K562 (cell line): ENCODE results near the gene GCK. TPM values are rescaled to one million over a fixed set of nuclear protein-coding genes. Genes with fewer than 3 reads are reported as not detected.

ENCODE experiments used
- ATAC-seq: fragments of 200-7000 bp; cut with Tn5 transposase; 3 replicates; pipeline ENCODE4 v1.9.1; 2020; ENCODE audit warnings: moderate library complexity
- BruUV-seq: library from RNA; stranded (reverse); fragments of 400-500 nt; replicated peaks from 2 replicates; lab custom pipeline; 2021; lab: Mats Ljungman, UMichigan
- CTCF ChIA-PET: fragments of 300-600 bp; formaldehyde crosslinking; extraction: SDS; loops from one replicate; lab custom pipeline; 2021; ENCODE audit warnings: low intra/inter-chr PET ratio; lab: Yijun Ruan, JAX
- POLR2A ChIA-PET: fragments of 300-600, 350-650 bp; sonication (Branson Sonifier 250); formaldehyde crosslinking; extraction: SDS; loops from one replicate; lab custom pipeline; 2021; ENCODE audit warnings: antibody characterized with exemption, inconsistent platforms; lab: Yijun Ruan, JAX
- DNase-seq, 4 experiments: peaks; one replicate each; pipeline versions ENCODE4 v3.0.0 to v3.0.0-alpha.2; 2011 to 2018; ENCODE audit warnings: low spot score in 3 of 4, mixed read lengths in 3 of 4; ENCODE audit errors: extremely low read depth in 1 of 4
- FAIRE-seq: peaks from 2 replicates; lab custom pipeline; 2011; peaks lifted over from hg19 to GRCh38; lab: Jason Lieb, UNC
- H2AFZ ChIP-seq: 2 replicates; pipeline ENCODE4 v1.6.0; 2011; ENCODE audit warnings: low read depth, low read length, control low read depth, inconsistent platforms
- H3K27ac ChIP-seq: fragments of 200-600 bp; 3 replicates; pipeline ENCODE4 v1.8.0; 2011; ENCODE audit warnings: low read depth, mild to moderate bottlenecking, control low read depth, inconsistent platforms, low read length, moderate library complexity, mixed read lengths; ENCODE audit errors: extremely low read depth
- H3K27me3 ChIP-seq, 2 experiments: fragments of 300-600 bp in 1 of 2; 2 replicates in 1 of 2; 3 replicates in 1 of 2; pipeline versions ENCODE4 v1.6.0 to v1.8.0; 2011; ENCODE audit warnings: inconsistent platforms in 2 of 2, low read length in 2 of 2, mild to moderate bottlenecking in 1 of 2, mixed read lengths in 1 of 2, moderate library complexity in 1 of 2; ENCODE audit not compliant: control insufficient read depth in 2 of 2, insufficient read depth in 2 of 2
- H3K36me3 ChIP-seq: fragments of 300-600 bp; 3 replicates; pipeline ENCODE4 v1.8.0; 2011; ENCODE audit warnings: mild to moderate bottlenecking, low read length, inconsistent platforms; ENCODE audit not compliant: control insufficient read depth, insufficient read depth
- H3K4me1 ChIP-seq, 2 experiments: fragments of 200-600 bp in 1 of 2; replicated peaks in 1 of 2; 2 replicates in 1 of 2; 3 replicates in 1 of 2; pipeline versions ENCODE4 v1.5.1 to v1.8.0; 2011; ENCODE audit warnings: inconsistent platforms in 2 of 2, low read length in 2 of 2, mild to moderate bottlenecking in 1 of 2, mixed read lengths in 1 of 2, moderate library complexity in 1 of 2; ENCODE audit not compliant: control insufficient read depth in 2 of 2, insufficient read depth in 2 of 2
- H3K4me2 ChIP-seq: 2 replicates; pipeline ENCODE4 v1.6.1; 2011; ENCODE audit warnings: low read length, control low read depth, inconsistent platforms, mixed read lengths; ENCODE audit not compliant: insufficient read depth
- H3K4me3 ChIP-seq: fragments of 200-600 bp; sonication (generic), shearing (Covaris generic); 2 replicates; pipeline ENCODE4 v1.5.1; 2016; ENCODE audit warnings: control low read depth, inconsistent platforms
- H3K79me2 ChIP-seq: fragments of 200-600 bp; 3 replicates; pipeline ENCODE4 v1.8.0; 2011; ENCODE audit warnings: low read length, inconsistent platforms; ENCODE audit not compliant: control insufficient read depth, insufficient read depth
- H3K9ac ChIP-seq, 2 experiments: 2 replicates each; pipeline versions ENCODE4 v1.6.0 to v1.6.1; 2011; ENCODE audit warnings: low read depth in 2 of 2, low read length in 2 of 2, control low read depth in 1 of 2, inconsistent platforms in 1 of 2, mild to moderate bottlenecking in 1 of 2, mixed read lengths in 1 of 2; ENCODE audit not compliant: insufficient read depth in 1 of 2
- H3K9me1 ChIP-seq: one replicate; pipeline ENCODE4 v1.6.0; 2011; ENCODE audit warnings: inconsistent platforms, mild to moderate bottlenecking, low read length, moderate library complexity; ENCODE audit not compliant: control insufficient read depth, insufficient read depth
- H3K9me3 ChIP-seq: replicated peaks from 2 replicates; pipeline ENCODE4 v1.5.1; 2011; ENCODE audit warnings: low read depth, low read length, inconsistent platforms; ENCODE audit not compliant: control insufficient read depth, insufficient read depth
- H4K20me1 ChIP-seq: replicated peaks from 2 replicates; pipeline ENCODE4 v1.6.1; 2011; ENCODE audit warnings: low read length, inconsistent platforms, mixed read lengths; ENCODE audit not compliant: control insufficient read depth, insufficient read depth
- FOSL1 ChIP-seq: fragments of 200-800 bp; sonication (Bioruptor generic); conservative IDR thresholded peaks from 2 replicates; pipeline ENCODE4 v1.6.1; 2016; ENCODE audit warnings: missing genetic modification characterization, missing compliant biosample characterization
- GABPB2 ChIP-seq: fragments of 250-450 bp; sonication (Bioruptor Pico); conservative IDR thresholded peaks from 2 replicates; pipeline ENCODE4 v1.5.1; 2021; ENCODE audit warnings: mild to moderate bottlenecking
- HDGF ChIP-seq: fragments of 450-650 bp; IDR thresholded peaks from 2 replicates; pipeline ENCODE4 v1.6.1; 2016
- HES1 ChIP-seq: fragments of 450-650 bp; IDR thresholded peaks from 2 replicates; pipeline ENCODE4 v1.6.1; 2016; ENCODE audit warnings: low read depth, mild to moderate bottlenecking, moderate library complexity
- MAZ ChIP-seq, 2 experiments: fragments of 450-650 bp in 1 of 2; sonication (generic) in 1 of 2; formaldehyde crosslinking; IDR thresholded peaks in 1 of 2; conservative IDR thresholded peaks in 1 of 2; 2 replicates each; pipeline versions ENCODE4 v1.4.0 to v1.5.0; 2020; ENCODE audit warnings: mild to moderate bottlenecking in 1 of 2, missing genetic modification reagents in 1 of 2
- MCM7 ChIP-seq, 2 experiments: fragments of 450-650 bp; IDR thresholded peaks; 2 replicates each; pipeline ENCODE4 v1.6.1; 2016 to 2018
- NFIX ChIP-seq: fragments of 250-450 bp; sonication (Bioruptor Pico); IDR thresholded peaks from 2 replicates; pipeline ENCODE4 v1.4.0; 2020; ENCODE audit warnings: low read depth, mild to moderate bottlenecking, moderate library complexity
- PHTF2 ChIP-seq: fragments of 250-450 bp; sonication (Bioruptor Pico); IDR thresholded peaks from 2 replicates; pipeline ENCODE4 v1.5.0; 2021; ENCODE audit warnings: mild to moderate bottlenecking
- SAFB2 ChIP-seq: fragments of 200-400 bp; formaldehyde crosslinking; IDR thresholded peaks from 2 replicates; pipeline ENCODE4 v1.6.1; 2018; ENCODE audit warnings: borderline replicate concordance, low read length, low read depth, moderate library complexity; ENCODE audit not compliant: severe bottlenecking
- SAP30 ChIP-seq: fragments of 200-600 bp; sonication (generic); IDR thresholded peaks from 2 replicates; pipeline ENCODE4 v1.6.1; 2012; ENCODE audit warnings: borderline replicate concordance, low read depth, mild to moderate bottlenecking, moderate library complexity, low read length, control low read depth, inconsistent platforms; ENCODE audit not compliant: insufficient read depth, poor library complexity, severe bottlenecking
- SETDB1 ChIP-seq: IDR thresholded peaks from one replicate; pipeline ENCODE4 v1.6.1; 2012; ENCODE audit warnings: low read length, control low read depth, inconsistent platforms
- SIX5 ChIP-seq, 2 experiments: IDR thresholded peaks; 2 replicates each; pipeline ENCODE4 v1.6.1; 2011; ENCODE audit warnings: low read length in 2 of 2, borderline replicate concordance in 1 of 2, low read depth in 1 of 2, mild to moderate bottlenecking in 1 of 2, moderate library complexity in 1 of 2; ENCODE audit not compliant: insufficient read depth in 1 of 2
- SMAD3 ChIP-seq: fragments of 450-650 bp; formaldehyde crosslinking; conservative IDR thresholded peaks from 2 replicates; pipeline ENCODE4 v1.4.0; 2020; ENCODE audit warnings: mild to moderate bottlenecking
- ZBTB1 ChIP-seq: sonication (generic); formaldehyde crosslinking; IDR thresholded peaks from 2 replicates; pipeline ENCODE4 v1.8.1; 2023; ENCODE audit warnings: missing genetic modification reagents, low read depth, mild to moderate bottlenecking, borderline replicate concordance
- ZBTB17 ChIP-seq: fragments of 450-650 bp; formaldehyde crosslinking; IDR thresholded peaks from 2 replicates; pipeline ENCODE4 v1.4.0; 2020; ENCODE audit warnings: mild to moderate bottlenecking
- ZFP36 ChIP-seq: fragments of 150-350 bp; IDR thresholded peaks from 2 replicates; pipeline ENCODE4 v1.6.1; 2018; ENCODE audit warnings: low read length, low read depth; ENCODE audit not compliant: partially characterized antibody
- ZNF121 ChIP-seq: sonication (generic); formaldehyde crosslinking; conservative IDR thresholded peaks from 2 replicates; pipeline ENCODE4 v1.8.0; 2022; ENCODE audit warnings: missing genetic modification reagents
- WGBS: fragments of 100-300 bp; shearing (Covaris generic); methylation state at CpG from one replicate; pipeline ENCODE4 v1.1.6; 2016; ENCODE audit warnings: low coverage, mixed read lengths; ENCODE audit not compliant: insufficient coverage; ENCODE audit errors: missing lambda C conversion rate; 5-methylcytosine and 5-hydroxymethylcytosine counted together
- in situ Hi-C: fragments of 300-500 bp; cut with MboI; formaldehyde crosslinking; loops from 4 replicates; pipeline ENCODE4 v1.15.0; 2018; ENCODE audit warnings: inconsistent platforms, mixed read lengths
- intact Hi-C: fragments of 100-400 bp; cut with micrococcal nuclease; formaldehyde crosslinking; loops from 2 replicates; pipeline ENCODE4 v1.14.2; 2022
- polyA plus RNA-seq, 8 experiments: library from polyadenylated mRNA; depleted of rRNA in 4 of 8; stranded (reverse) in 5 of 8; unstranded in 3 of 8; fragments of >200 nt; fragmentation: Nextera tagmentation in 2 of 8; fragmentation: Illumina TruSeq in 1 of 8; extraction: Ambion mirVana in 2 of 8; extraction: Trizol in 1 of 8; gene quantifications; 2 replicates each; pipeline versions ENCODE4 v1.2.1 to v1.2.3, GENCODE V29; 2011 to 2014; ENCODE audit warnings: inconsistent platforms in 1 of 8, missing spikeins in 1 of 8
- total RNA-seq, 7 experiments: library from RNA; depleted of rRNA in 6 of 7; stranded (reverse); fragments of >200 nt in 6 of 7; fragmentation: Illumina TruSeq in 2 of 7; extraction: Trizol in 2 of 7; gene quantifications; 2 replicates each; pipeline versions ENCODE4 v1.2.1 to v1.2.3, GENCODE V29; 2011 to 2021; ENCODE audit warnings: low replicate concordance in 1 of 7
- TF ChIP-seq, protein P1 (sequence below): sonication (generic); formaldehyde crosslinking; IDR thresholded peaks from 2 replicates; pipeline ENCODE4 v1.8.0; 2022; ENCODE audit warnings: mild to moderate bottlenecking, missing genetic modification reagents
- TF ChIP-seq, protein P2 (sequence below): fragments of 250-450 bp; sonication (Bioruptor Pico); IDR thresholded peaks from 2 replicates; pipeline ENCODE4 v1.5.1; 2021; ENCODE audit warnings: mild to moderate bottlenecking

The GCK gene
- total and polyA plus RNA-seq, 9 of the 15 experiments (the other 6 are each of a cell fraction or from before 2014, with no cell fraction given): 0.11 to 0.55 (median 0.16) TPM; not detected in 3

GRCh38 chr7:44210107-44210506 lies 20.9 kb upstream of the GCK start (continued):
- TF ChIP-seq, protein P1, sequence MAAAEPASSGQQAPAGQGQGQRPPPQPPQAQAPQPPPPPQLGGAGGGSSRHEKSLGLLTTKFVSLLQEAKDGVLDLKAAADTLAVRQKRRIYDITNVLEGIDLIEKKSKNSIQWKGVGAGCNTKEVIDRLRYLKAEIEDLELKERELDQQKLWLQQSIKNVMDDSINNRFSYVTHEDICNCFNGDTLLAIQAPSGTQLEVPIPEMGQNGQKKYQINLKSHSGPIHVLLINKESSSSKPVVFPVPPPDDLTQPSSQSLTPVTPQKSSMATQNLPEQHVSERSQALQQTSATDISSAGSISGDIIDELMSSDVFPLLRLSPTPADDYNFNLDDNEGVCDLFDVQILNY: no peak
- no peak for TF ChIP-seq GABPB2 (CRISPR knock-in tag)

GRCh38 chr7:44208085-44208484 lies 18.8 kb upstream of the GCK start:
- no peak for DNase-seq

More at GRCh38 chr7:44208085-44208484, 18.8 kb upstream of the GCK start:
- intact Hi-C loops: no loop called here
- no TSS peak for BruUV-seq
- ChIA-PET CTCF (no interaction called here), POLR2A (no interaction called here)
- Histone ChIP-seq H3K4me2 (no peak overlapping the region), H3K27me3 (no peaks in the 10 kb centered on the region), H3K27ac (no peak overlapping the region), H3K36me3 (peaks cover 92% of the 10 kb centered on the region), H3K4me1 (peaks cover 0 to under 1% of the 10 kb centered on the region in 2 experiments; a peak in 2 of 5 replicates), H3K4me3 (no peak overlapping the region), H4K20me1 (peaks cover 6% of the 10 kb centered on the region), H3K9ac (no peak overlapping the region), H3K9me1 (no peaks in the 10 kb centered on the region), H2AFZ (no peak overlapping the region), H3K9me3 (no peaks in the 10 kb centered on the region), H3K79me2 (peaks cover 11% of the 10 kb centered on the region)
- 98% methylated on average over 7 of the region's 7 CpGs for WGBS
- TF ChIP-seq FOSL1 (tag) (no peak), PHTF2 (CRISPR knock-in tag) (no peak), HDGF (no peak), SAP30 (no peak), HES1 (no peak), ZFP36 (no peak), ZBTB17 (CRISPR knock-in tag) (no peak), SAFB2 (no peak), ZNF121 (CRISPR knock-in tag) (no peak), NFIX (CRISPR knock-in tag) (no peak), MCM7 (IDR thresholded peaks at IDR 0.05) (no peak), SETDB1 (no peak), ZBTB1 (no peak), MAZ (CRISPR knock-in tag; conservative IDR thresholded peaks at IDR 0.05 in 1 of 2, IDR thresholded peaks at IDR 0.05 in 1 of 2) (no peak), SIX5 (IDR thresholded peaks at IDR 0.05; ENCODE audit: borderline replicate concordance in 1 of 2, insufficient read depth in 1 of 2, low read depth in 1 of 2, low read length in 2 of 2) (no peak), SMAD3 (no peak)
- TF ChIP-seq, protein P2, sequence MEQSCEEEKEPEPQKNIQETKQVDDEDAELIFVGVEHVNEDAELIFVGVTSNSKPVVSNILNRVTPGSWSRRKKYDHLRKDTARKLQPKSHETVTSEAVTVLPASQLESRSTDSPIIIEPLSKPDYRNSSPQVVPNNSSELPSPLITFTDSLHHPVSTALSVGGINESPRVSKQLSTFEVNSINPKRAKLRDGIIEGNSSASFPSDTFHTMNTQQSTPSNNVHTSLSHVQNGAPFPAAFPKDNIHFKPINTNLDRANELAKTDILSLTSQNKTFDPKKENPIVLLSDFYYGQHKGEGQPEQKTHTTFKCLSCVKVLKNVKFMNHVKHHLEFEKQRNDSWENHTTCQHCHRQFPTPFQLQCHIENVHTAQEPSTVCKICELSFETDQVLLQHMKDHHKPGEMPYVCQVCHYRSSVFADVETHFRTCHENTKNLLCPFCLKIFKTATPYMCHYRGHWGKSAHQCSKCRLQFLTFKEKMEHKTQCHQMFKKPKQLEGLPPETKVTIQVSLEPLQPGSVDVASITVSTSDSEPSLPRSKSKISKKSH (CRISPR knock-in tag): no peak
- FAIRE-seq (no peak), ATAC-seq (no peak)
- in situ Hi-C loops: no loop called here
